Right lobe of liver (tissue), 6 donors: ENCODE measurements around the gene RELA. TPM values are rescaled to one million over a fixed set of nuclear protein-coding genes. Genes with fewer than 3 reads are reported as not detected.

ENCODE experiments used
- ATAC-seq, 4 donors: fragments of 200-7000 bp; cut with Tn5 transposase; one replicate each; pipeline ENCODE4 v1.9.1; 2020; ENCODE audit warnings: mild to moderate bottlenecking in 4 of 4, moderate library complexity in 4 of 4
- DNase-seq, 3 donors: peaks; one replicate each; pipeline ENCODE4 v3.0.0-alpha.2; 2020
- H3K27ac ChIP-seq, 3 donors: fragments of 200-600 bp; one replicate each; pipeline ENCODE4 v1.8.0; 2022
- H3K27me3 ChIP-seq, 2 donors: fragments of 200-600 bp; one replicate each; pipeline ENCODE4 v1.8.0; 2022
- H3K36me3 ChIP-seq, 4 donors: fragments of 200-600 bp; sonication (generic) in 1 of 4; one replicate each; pipeline versions ENCODE4 v1.5.1 to v1.8.0; 2017 to 2022; ENCODE audit warnings: control low read depth in 1 of 4
- H3K4me1 ChIP-seq, 4 donors: fragments of 200-600 bp; sonication (generic) in 1 of 4; one replicate each; pipeline versions ENCODE4 v1.5.1 to v1.8.0; 2017 to 2022; ENCODE audit warnings: control low read depth in 1 of 4
- H3K4me3 ChIP-seq, 3 donors: fragments of 200-600 bp; one replicate each; pipeline ENCODE4 v1.8.0; 2022
- H3K9me3 ChIP-seq, 4 donors: fragments of 200-600 bp; sonication (generic) in 1 of 4; one replicate each; pipeline versions ENCODE4 v1.5.1 to v1.8.0; 2017 to 2022; ENCODE audit warnings: control low read depth in 1 of 4
- CTCF ChIP-seq, 4 donors: fragments of 200-600 bp in 3 of 4; fragments of 450-650 bp in 1 of 4; IDR thresholded peaks; one replicate each; pipeline versions ENCODE4 v1.5.1 to v1.8.0; 2016 to 2022; ENCODE audit warnings: antibody characterized with exemption in 4 of 4, mild to moderate bottlenecking in 2 of 4
- POLR2A ChIP-seq: fragments of 450-650 bp; IDR thresholded peaks from one replicate; pipeline ENCODE4 v1.6.1; 2017; ENCODE audit warnings: antibody characterized with exemption, mild to moderate bottlenecking
- WGBS: methylation state at CpG from one replicate; pipeline ENCODE4 v1.1.6; 2018; ENCODE audit warnings: low coverage, low lambda C conversion rate; ENCODE audit not compliant: insufficient coverage; ENCODE audit errors: missing lambda C conversion rate; 5-methylcytosine and 5-hydroxymethylcytosine counted together
- intact Hi-C, 2 donors: fragments of 100-400 bp; cut with DNase I; formaldehyde crosslinking; loops; one replicate each; pipeline versions ENCODE4 v1.11.2 to v1.14.1; 2022
- total RNA-seq, 6 experiments: library from RNA; depleted of rRNA in 2 of 6; stranded (reverse); fragments of >200 nt in 2 of 6; fragmentation: NEBNext Ultra II Directional in 3 of 6; extraction: Animal tissue kit (Norgen Biotek cat#: 25700) in 3 of 6; gene quantifications; one replicate each; pipeline versions ENCODE4 v1.1.0 to v1.2.4, GENCODE V29; 2016 to 2023
- donor health status: DM: no; HTN: yes; CAD: no.
- donor health status: DM: no; HTN: no; CAD: no.
- donor health status: DM: no; HTN: no; CAD: no.
- donor health status: DM: no; HTN: yes; CAD: no.
- donor health status: DM: no; HTN: yes; CAD: no.

Gene RELA
- total RNA-seq, 6 experiments from 2014 or later, result 27.8 to 51.1 (median 41.9) TPM

GRCh38 chr11:65700399-65700798 lies 37.7 kb upstream of the RELA start:
- H3K9me3 ChIP-seq, result no peaks in the 10 kb centered on the region
- H3K4me3 ChIP-seq, result no peak overlapping the region
- no peaks in the 10 kb centered on the region for H3K36me3 ChIP-seq
- peaks cover 0 to 9% (median 0%) of the 10 kb centered on the region in 4 donors for H3K4me1 ChIP-seq
- ATAC-seq (peak; percentile 30 to 73 (median 44)), DNase-seq (no peak)
- no peaks in the 10 kb centered on the region for H3K27me3 ChIP-seq
- intact Hi-C loops, result loop anchor here in 1 of 2 donors (10.0 kb wide), 1 partner anchor 76 kb away; no protein-coding TSS in a partner anchor
- WGBS, result 81% methylated on average over 3 of the region's 3 CpGs
- no peak for TF ChIP-seq CTCF (IDR thresholded peaks at IDR 0.05)
- no peak for TF ChIP-seq POLR2A
- no peak overlapping the region for H3K27ac ChIP-seq

GRCh38 chr11:65699306-65699705 lies 36.6 kb upstream of the RELA start:
- intact Hi-C loops, result no loop called here
- Histone ChIP-seq H3K4me1 (peaks cover 0 to 10% (median 0%) of the 10 kb centered on the region in 4 donors), H3K27me3 (no peaks in the 10 kb centered on the region), H3K27ac (no peak overlapping the region), H3K9me3 (no peaks in the 10 kb centered on the region), H3K36me3 (no peaks in the 10 kb centered on the region), H3K4me3 (no peak overlapping the region)
- 50% methylated on average over 1 of the region's 7 CpGs for WGBS
- no peak for ATAC-seq
- no peak for TF ChIP-seq CTCF (IDR thresholded peaks at IDR 0.05)
- no peak for TF ChIP-seq POLR2A
- DNase-seq, result no peak

GRCh38 chr11:65698205-65698604 lies 35.5 kb upstream of the RELA start:
- no peaks in the 10 kb centered on the region for H3K9me3 ChIP-seq
- H3K27ac ChIP-seq, result no peak overlapping the region
- WGBS, result 55% methylated on average over 8 of the region's 8 CpGs
- H3K27me3 ChIP-seq, result no peaks in the 10 kb centered on the region
- intact Hi-C loops, result no loop called here
- no peak overlapping the region for H3K4me3 ChIP-seq
- H3K36me3 ChIP-seq, result no peaks in the 10 kb centered on the region
- peak; percentile 58 to 82 (median 72) for ATAC-seq
- no peak for DNase-seq
- no peak for TF ChIP-seq CTCF (IDR thresholded peaks at IDR 0.05)
- no peak for TF ChIP-seq POLR2A
- H3K4me1 ChIP-seq, result peaks cover 0 to 10% (median 0%) of the 10 kb centered on the region in 4 donors

- DNase-seq (no peak), ATAC-seq (no peak)
Measured at GRCh38 chr11:65696802-65697552, 34.3 kb upstream of the RELA start.

More at GRCh38 chr11:65696802-65697552, 34.3 kb upstream of the RELA start:
- Histone ChIP-seq H3K27me3 (no peaks in the 10 kb centered on the region), H3K27ac (no peak overlapping the region), H3K36me3 (no peaks in the 10 kb centered on the region), H3K4me1 (peaks cover 0 to 10% (median 0%) of the 10 kb centered on the region in 4 donors), H3K9me3 (no peaks in the 10 kb centered on the region), H3K4me3 (no peak overlapping the region)
- 69% methylated on average over 2 of the region's 5 CpGs for WGBS
- intact Hi-C loops, result no loop called here
- TF ChIP-seq POLR2A (no peak), CTCF (IDR thresholded peaks at IDR 0.05) (no peak)
